ENCODE data around the gene DESI1. TPM values are rescaled to one million over a fixed set of nuclear protein-coding genes. Genes with fewer than 3 reads are reported as not detected.

The DESI1 gene
- total and polyA plus RNA-seq, 2 of the 13 experiments (the other 11 are each of a cell fraction or from before 2014, with no cell fraction given): 21.6 to 29.2 TPM

GRCh38 chr22:41621099-41621910 lies 462 bp upstream of the DESI1 start, which contains the start of gene XRCC6 (continued):
- TF ChIP-seq, protein P1, sequence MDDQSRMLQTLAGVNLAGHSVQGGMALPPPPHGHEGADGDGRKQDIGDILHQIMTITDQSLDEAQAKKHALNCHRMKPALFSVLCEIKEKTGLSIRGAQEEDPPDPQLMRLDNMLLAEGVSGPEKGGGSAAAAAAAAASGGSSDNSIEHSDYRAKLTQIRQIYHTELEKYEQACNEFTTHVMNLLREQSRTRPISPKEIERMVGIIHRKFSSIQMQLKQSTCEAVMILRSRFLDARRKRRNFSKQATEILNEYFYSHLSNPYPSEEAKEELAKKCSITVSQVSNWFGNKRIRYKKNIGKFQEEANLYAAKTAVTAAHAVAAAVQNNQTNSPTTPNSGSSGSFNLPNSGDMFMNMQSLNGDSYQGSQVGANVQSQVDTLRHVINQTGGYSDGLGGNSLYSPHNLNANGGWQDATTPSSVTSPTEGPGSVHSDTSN (CRISPR knock-in tag; IDR thresholded peaks at IDR 0.05; ENCODE audit: borderline replicate concordance): no peak
- TF ChIP-seq ZNF782 (CRISPR knock-in tag; IDR thresholded peaks at IDR 0.05; ENCODE audit: borderline replicate concordance) (no peak; the same call in 1 of the 2 replicates), ARNTL (CRISPR knock-in tag; IDR thresholded peaks at IDR 0.05) (peak; percentile 72; the same call in 1 of the 2 replicates), ZNF503 (CRISPR knock-in tag; IDR thresholded peaks at IDR 0.05) (no peak), RFXANK (CRISPR knock-in tag; IDR thresholded peaks at IDR 0.05) (peak; percentile 83; the same call in 1 of the 2 replicates), KLF11 (CRISPR knock-in tag; IDR thresholded peaks at IDR 0.05) (peak; percentile 82), ZFP91 (CRISPR knock-in tag; IDR thresholded peaks at IDR 0.05; ENCODE audit: borderline replicate concordance) (peak; percentile 91; the same call in 1 of the 2 replicates), ZNF17 (CRISPR knock-in tag; IDR thresholded peaks at IDR 0.05) (no peak), HDAC1 (CRISPR knock-in tag; IDR thresholded peaks at IDR 0.05) (peak; percentile 79), XRCC5 (optimal IDR thresholded peaks at IDR 0.05; ENCODE audit: low read length) (no peak), TARDBP (CRISPR knock-in tag; IDR thresholded peaks at IDR 0.05) (peak; percentile 55; the same call in 1 of the 2 replicates), BHLHE40 (IDR thresholded peaks at IDR 0.05; ENCODE audit: low read length) (peak; percentile 57; the same call in 1 of the 2 replicates), RXRA (CRISPR knock-in tag; IDR thresholded peaks at IDR 0.05) (peak; percentile 42; the same call in 1 of the 2 replicates), PHB2 (IDR thresholded peaks at IDR 0.05; ENCODE audit: partially characterized antibody) (no peak)
- TF ChIP-seq, protein P2, sequence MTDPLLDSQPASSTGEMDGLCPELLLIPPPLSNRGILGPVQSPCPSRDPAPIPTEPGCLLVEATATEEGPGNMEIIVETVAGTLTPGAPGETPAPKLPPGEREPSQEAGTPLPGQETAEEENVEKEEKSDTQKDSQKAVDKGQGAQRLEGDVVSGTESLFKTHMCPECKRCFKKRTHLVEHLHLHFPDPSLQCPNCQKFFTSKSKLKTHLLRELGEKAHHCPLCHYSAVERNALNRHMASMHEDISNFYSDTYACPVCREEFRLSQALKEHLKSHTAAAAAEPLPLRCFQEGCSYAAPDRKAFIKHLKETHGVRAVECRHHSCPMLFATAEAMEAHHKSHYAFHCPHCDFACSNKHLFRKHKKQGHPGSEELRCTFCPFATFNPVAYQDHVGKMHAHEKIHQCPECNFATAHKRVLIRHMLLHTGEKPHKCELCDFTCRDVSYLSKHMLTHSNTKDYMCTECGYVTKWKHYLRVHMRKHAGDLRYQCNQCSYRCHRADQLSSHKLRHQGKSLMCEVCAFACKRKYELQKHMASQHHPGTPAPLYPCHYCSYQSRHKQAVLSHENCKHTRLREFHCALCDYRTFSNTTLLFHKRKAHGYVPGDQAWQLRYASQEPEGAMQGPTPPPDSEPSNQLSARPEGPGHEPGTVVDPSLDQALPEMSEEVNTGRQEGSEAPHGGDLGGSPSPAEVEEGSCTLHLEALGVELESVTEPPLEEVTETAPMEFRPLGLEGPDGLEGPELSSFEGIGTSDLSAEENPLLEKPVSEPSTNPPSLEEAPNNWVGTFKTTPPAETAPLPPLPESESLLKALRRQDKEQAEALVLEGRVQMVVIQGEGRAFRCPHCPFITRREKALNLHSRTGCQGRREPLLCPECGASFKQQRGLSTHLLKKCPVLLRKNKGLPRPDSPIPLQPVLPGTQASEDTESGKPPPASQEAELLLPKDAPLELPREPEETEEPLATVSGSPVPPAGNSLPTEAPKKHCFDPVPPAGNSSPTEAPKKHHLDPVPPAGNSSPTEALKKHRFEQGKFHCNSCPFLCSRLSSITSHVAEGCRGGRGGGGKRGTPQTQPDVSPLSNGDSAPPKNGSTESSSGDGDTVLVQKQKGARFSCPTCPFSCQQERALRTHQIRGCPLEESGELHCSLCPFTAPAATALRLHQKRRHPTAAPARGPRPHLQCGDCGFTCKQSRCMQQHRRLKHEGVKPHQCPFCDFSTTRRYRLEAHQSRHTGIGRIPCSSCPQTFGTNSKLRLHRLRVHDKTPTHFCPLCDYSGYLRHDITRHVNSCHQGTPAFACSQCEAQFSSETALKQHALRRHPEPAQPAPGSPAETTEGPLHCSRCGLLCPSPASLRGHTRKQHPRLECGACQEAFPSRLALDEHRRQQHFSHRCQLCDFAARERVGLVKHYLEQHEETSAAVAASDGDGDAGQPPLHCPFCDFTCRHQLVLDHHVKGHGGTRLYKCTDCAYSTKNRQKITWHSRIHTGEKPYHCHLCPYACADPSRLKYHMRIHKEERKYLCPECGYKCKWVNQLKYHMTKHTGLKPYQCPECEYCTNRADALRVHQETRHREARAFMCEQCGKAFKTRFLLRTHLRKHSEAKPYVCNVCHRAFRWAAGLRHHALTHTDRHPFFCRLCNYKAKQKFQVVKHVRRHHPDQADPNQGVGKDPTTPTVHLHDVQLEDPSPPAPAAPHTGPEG (CRISPR knock-in tag; IDR thresholded peaks at IDR 0.05): no peak
- TF ChIP-seq, protein P3, sequence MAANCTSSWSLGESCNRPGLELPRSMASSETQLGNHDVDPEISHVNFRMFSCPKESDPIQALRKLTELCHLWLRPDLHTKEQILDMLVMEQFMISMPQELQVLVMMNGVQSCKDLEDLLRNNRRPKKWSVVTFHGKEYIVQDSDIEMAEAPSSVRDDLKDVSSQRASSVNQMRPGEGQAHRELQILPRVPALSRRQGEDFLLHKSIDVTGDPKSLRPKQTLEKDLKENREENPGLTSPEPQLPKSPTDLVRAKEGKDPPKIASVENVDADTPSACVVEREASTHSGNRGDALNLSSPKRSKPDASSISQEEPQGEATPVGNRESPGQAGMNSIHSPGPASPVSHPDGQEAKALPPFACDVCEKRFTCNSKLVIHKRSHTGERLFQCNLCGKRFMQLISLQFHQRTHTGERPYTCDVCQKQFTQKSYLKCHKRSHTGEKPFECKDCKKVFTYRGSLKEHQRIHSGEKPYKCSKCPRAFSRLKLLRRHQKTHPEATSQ (CRISPR knock-in tag; IDR thresholded peaks at IDR 0.05; ENCODE audit: borderline replicate concordance): peak; percentile 29; the same call in 1 of the 2 replicates

Data from HepG2 (cell line).